ENCODE data around the gene HDAC11. TPM values are rescaled to one million over a fixed set of nuclear protein-coding genes. Genes with fewer than 3 reads are reported as not detected.

HDAC11 gene
- total RNA-seq, 1 experiment from 2014 or later: 7.0 TPM

DNA sequence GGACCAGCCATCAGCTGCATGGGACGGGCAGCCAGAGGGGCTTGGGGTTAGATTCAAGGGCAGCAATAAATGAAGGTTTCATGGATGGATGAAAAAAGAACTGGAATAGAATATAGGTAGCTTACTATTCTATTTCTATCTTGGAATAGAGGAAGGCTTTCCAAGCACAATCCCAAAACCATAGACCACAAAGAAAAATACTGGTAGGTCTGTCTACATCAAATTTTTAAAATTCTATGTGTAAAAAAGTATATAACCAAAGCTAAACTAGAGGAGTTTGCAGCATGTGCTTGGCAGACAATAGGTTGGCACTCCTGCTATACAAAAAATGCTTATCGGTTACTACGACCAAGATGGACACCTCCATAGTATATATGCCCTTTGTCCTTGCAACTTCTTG is 61.6 kb downstream of the HDAC11 start:
- Histone ChIP-seq H3K18ac (ENCODE audit: insufficient read length, low read depth, low read length) (no peak overlapping the region), H2BK120ac (ENCODE audit: low read depth, low read length, poor library complexity, severe bottlenecking) (no peak overlapping the region), H2BK5ac (ENCODE audit: insufficient read length, low read length) (no peak overlapping the region), H2AFZ (ENCODE audit: low read length) (no peak overlapping the region), H3K9me3 (ENCODE audit: control insufficient read depth, low read depth, low read length) (no peaks in the 10 kb centered on the region), H3K56ac (ENCODE audit: insufficient read length, low read depth, low read length) (no peak overlapping the region), H3K4me2 (ENCODE audit: insufficient read depth, insufficient read length, low read length) (no peak overlapping the region), H3K9ac (ENCODE audit: extremely low read depth, insufficient read length, low read length) (no peak overlapping the region), H3K79me1 (ENCODE audit: insufficient read depth, low read depth, low read length, poor library complexity, severe bottlenecking) (no peaks in the 10 kb centered on the region), H3K27ac (ENCODE audit: insufficient read length, low read depth, low read length) (no peak overlapping the region), H3K4ac (ENCODE audit: low read depth, low read length) (no peak overlapping the region), H2BK15ac (ENCODE audit: low read depth, low read length) (no peak overlapping the region), H2AK5ac (ENCODE audit: insufficient read length, low read length) (no peak overlapping the region), H3K23me2 (ENCODE audit: insufficient read length, low read depth, low read length, poor library complexity, severe bottlenecking) (no peaks in the 10 kb centered on the region), H3K79me2 (ENCODE audit: insufficient read depth, low read length) (no peaks in the 10 kb centered on the region), H4K8ac (replicated peaks; ENCODE audit: insufficient read length, low read depth, low read length) (no peak overlapping the region), H4K91ac (ENCODE audit: insufficient read length, low read depth, low read length) (no peak overlapping the region), H3K14ac (ENCODE audit: insufficient read depth, low read length) (no peak overlapping the region), H4K20me1 (ENCODE audit: control insufficient read depth, insufficient read depth, insufficient read length) (no peaks in the 10 kb centered on the region), H2BK12ac (ENCODE audit: insufficient read length, low read depth, low read length) (no peak overlapping the region), H4K5ac (ENCODE audit: insufficient read length, low read depth, low read length) (no peak overlapping the region), H3K4me1 (ENCODE audit: insufficient read depth, low read length) (peaks cover 3% of the 10 kb centered on the region; the same call in 1 of the 2 replicates), H2BK20ac (ENCODE audit: low read depth, low read length, poor library complexity, severe bottlenecking) (no peak overlapping the region), H3K27me3 (ENCODE audit: insufficient read depth, low read length) (no peaks in the 10 kb centered on the region), H3K23ac (ENCODE audit: insufficient read length, low read depth, low read length) (no peak overlapping the region), H3T11ph (ENCODE audit: low read length) (no peak overlapping the region)
- no peak overlapping the region for H3K4me3 Mint-ChIP-seq
- no peak for DNase-seq
- WGBS (ENCODE audit: extremely low coverage, insufficient read length, low lambda C conversion rate): no CpG with 5 or more reads among the region's 3 CpGs
- peaks cover 16% of the 10 kb centered on the region for H3K27me3 Mint-ChIP-seq (ENCODE audit: low read depth)
- TF ChIP-seq, protein P1, sequence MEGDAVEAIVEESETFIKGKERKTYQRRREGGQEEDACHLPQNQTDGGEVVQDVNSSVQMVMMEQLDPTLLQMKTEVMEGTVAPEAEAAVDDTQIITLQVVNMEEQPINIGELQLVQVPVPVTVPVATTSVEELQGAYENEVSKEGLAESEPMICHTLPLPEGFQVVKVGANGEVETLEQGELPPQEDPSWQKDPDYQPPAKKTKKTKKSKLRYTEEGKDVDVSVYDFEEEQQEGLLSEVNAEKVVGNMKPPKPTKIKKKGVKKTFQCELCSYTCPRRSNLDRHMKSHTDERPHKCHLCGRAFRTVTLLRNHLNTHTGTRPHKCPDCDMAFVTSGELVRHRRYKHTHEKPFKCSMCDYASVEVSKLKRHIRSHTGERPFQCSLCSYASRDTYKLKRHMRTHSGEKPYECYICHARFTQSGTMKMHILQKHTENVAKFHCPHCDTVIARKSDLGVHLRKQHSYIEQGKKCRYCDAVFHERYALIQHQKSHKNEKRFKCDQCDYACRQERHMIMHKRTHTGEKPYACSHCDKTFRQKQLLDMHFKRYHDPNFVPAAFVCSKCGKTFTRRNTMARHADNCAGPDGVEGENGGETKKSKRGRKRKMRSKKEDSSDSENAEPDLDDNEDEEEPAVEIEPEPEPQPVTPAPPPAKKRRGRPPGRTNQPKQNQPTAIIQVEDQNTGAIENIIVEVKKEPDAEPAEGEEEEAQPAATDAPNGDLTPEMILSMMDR (conservative IDR thresholded peaks at IDR 0.05): no peak
- peaks cover 0 to 6% of the 10 kb centered on the region in 2 experiments; a peak in 3 of 5 replicates for H3K9me3 Mint-ChIP-seq
- peaks cover 5 to 24% of the 10 kb centered on the region in 2 experiments for H3K4me1 Mint-ChIP-seq
- H3K36me3 Mint-ChIP-seq (ENCODE audit: insufficient read depth in 1 of 3, low read depth in 3 of 3): peaks cover 0 to 2% (median 0%) of the 10 kb centered on the region in 3 experiments; a peak in 2 of 7 replicates
- H3K27ac Mint-ChIP-seq: no peak overlapping the region

Data from H9 (cell line).